ENCODE measurements around the gene UBXN6.

UBXN6 gene

DNA sequence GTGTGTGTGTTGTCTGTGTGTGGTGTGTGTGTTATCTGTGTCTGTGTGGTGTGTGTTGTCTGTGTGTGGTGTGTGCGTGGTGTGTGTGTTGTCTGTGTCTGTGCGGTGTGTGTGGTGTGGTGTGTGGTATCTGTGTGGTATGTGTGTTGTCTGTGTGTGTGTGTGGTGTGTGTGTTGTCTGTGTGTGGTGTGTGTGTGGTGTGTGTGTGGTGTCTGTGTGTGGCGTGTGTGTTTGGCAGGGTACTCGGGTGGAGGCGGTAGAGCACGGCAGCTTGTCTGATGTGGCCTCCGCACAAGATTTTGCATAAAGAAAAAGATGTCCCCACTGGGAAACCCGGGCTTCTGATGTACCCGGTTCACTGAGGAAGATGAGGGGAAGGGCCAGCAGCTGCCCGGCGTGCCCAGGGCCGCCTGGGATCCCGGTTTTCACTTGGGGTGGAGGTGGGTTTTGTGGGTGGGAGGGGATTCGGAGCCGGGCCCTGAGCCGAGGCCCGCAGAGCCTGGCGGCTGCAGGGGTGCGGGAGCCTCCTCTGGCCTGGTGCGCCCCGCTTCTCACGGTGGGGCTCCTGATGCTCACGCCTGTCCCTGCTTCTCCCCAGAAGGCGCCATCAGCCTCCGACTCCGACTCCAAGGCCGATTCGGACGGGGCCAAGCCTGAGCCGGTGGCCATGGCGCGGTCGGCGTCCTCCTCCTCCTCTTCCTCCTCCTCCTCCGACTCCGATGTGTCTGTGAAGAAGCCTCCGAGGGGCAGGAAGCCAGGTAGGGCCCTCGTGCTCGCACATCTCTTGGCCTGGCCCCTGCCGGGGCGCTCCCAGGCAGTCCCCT, 35.7 kb upstream of the UBXN6 start:
- DNase-seq, result no peak

DNA sequence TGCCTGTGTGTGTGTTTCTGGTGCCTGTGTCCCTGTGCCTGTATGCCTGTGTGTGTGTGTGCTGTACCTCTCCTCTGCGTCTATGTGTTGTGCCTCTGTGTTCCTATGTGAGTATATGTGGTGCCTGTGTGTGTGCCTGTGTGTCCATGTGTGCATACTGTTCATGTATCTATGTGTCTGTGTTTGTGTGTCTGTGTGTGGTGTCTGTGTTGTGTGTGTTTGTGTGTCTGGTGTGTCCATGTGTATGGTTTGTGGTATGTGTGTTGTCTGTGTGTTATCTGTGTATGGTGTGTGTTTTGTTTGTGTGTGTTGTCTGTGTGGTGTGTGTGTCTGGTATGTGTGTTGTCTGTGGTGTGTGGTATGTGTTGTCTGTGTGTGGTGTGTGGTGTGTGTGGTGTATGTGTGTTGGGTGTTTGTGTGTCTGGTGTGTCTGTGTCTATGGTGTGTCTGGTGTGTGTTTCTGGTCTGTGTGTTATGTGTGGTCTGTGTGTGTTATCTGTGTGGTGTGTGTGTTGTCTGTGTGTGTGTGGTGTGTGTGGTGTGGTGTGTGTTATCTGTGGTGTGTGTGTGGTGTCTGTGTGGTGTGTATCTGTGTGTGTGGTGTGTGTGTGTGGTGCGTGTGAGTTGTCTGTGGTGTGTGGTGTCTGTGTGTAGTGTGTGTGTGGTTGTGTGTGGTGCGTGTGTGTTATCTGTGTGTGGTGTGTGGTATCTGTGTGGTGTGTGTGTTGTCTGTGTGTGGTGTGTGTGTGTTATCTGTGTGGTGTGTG, 34.9 kb upstream of the UBXN6 start:
- no peak for DNase-seq

GRCh38 chr19:4491446-4491845, 33.9 kb upstream of the UBXN6 start:
- no peak for DNase-seq

GRCh38 chr19:4488496-4488895, 30.9 kb upstream of the UBXN6 start:
- DNase-seq, result no peak

DNA sequence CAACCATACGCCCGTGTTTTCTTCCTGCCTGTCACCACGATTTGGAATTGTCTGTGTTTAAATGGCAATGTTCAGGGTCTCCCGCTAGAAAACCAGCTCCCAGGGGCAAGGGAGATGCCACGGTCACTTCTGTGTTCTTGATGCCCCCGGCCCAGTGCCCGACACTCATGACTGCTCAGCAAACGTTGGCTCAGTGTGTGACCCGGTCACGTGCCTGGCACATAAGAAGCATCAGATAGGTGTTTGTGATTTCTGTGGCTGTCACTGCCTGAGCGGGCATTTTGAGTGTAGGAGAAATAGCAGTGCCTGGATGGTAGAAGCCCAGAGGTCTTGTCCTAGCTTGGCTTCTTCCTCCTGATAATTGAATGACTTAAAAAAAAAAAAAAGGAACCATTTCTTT, 30.0 kb upstream of the UBXN6 start:
- DNase-seq, result no peak

DNA sequence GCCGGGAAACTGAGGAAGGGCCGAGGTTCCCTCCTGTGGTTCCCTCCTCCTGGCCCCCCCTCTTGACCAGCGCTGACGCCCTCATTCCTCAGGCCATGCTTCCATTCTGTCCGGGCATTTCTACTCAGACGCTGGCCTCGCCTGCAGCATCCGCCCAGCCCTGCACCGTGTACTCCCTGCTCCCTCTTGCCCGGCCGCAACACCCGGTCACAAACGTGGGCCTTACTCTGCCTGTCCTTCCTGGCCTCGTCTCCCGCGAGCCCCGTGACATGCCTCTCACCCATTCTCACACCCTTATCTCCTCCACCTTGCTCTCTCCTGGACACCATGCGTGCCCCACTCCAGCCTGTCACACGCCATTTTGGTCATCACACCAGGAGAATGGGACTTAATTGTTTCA, 25.8 kb upstream of the UBXN6 start:
- DNase-seq, result no peak

- no peak for DNase-seq
These were observed 25.2 kb upstream of the UBXN6 start for GRCh38 chr19:4482721-4483364.

DNA sequence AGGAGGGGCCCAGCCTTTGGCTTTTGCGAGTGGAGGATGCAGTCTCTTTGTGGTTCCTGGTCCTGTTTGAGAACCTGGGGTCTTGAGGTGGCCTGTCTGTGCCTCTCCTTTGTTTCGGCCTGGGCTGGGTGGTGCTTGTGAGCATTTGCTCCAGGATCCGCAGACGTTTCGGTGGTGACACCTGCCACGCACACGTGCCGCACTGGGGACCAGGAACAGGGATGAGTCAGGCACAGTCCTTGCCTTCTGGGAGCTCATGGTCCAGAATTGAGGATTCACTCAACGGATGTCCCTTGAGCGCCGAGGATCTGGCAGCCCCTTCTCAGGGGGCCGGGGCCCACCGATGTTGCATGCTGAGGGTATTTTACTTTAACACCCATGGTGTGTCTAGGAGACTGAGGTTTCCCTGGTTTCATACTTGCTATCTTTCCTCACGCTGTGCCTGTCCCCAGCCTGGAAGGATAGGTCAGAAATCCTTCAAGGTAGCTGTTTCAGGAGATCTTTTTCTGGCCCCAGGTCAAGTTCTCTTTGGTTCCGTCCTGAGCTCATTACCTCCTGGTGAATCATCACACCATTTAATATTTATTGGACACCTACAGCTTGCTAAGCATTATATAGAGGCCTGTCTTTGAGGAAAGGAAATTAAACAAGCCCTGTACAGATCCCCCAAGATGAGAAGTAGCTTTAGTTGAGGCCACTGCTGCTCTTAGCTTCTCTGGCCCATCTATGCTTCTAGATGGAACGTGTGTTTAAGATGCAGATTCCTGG, 19.6 kb upstream of the UBXN6 start:
- DNase-seq, result no peak

DNA sequence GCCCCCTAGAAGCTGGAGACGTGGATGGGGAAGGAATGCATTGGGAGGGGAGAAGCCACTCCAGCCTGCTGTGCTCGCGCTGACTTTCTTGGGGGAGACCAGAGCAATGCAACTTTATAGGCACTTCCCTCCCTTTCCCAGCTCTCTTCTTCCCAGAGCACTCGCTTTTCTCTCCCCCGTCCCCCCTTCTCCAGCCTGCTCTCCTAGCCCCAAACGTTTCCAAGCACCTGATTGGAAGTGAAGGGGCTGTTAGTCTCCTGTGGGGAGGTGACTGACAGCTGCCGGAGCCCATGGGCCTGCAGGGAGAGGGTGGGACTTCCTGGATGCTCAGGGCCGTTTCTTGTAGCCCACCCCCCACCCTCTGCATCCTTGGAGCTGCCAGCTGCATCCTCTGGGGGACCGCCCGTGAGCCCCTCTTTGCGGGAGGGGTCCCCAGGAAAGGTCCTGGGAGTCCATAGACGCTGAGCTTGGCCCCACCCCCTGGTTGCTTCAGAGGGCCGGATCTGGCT, 17.0 kb upstream of the UBXN6 start:
- DNase-seq, result peak; percentile 91

DNA sequence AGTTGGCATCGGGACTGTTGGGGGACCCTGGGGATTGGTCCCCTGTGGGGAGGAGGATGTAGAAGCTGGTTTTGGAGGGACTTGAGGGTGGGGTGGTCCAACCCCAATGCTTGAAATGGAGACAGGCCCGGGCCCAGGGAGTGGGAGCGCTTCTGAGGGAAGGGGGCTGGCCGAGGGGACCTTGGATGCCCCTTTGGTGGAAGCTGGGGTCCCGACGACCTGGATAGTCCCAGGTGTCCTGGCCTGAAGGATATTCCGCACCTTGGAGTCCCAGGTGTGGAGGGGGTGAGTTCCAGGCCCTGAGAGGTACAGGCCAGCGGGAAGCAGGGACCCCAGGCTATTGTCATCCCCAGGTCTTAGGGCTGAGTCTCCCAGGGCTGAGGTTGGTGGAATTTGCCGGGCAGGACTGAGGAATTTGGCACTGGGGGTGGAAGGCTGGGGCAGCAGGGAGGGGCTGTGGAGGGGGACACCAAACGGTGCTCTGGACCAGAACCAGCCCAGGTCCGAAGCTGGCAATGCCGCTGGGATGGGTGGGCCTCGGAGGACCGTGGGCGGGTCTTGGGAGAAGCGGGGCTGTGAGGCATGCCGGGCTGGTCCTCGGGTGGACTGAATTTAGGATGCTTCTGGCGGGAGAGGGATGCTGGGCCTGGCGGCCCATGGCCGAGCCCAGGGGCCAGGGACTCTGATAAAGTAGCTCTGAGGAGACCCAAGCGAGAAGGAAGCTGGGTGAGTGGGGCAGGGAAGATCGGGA, 16.3 kb upstream of the UBXN6 start:
- DNase-seq, result no peak

GRCh38 chr19:4473011-4473762, 15.6 kb upstream of the UBXN6 start:
- DNase-seq, result no peak

- no peak for DNase-seq
These were observed 14.8 kb upstream of the UBXN6 start, which contains the start of gene HDGFL2 for GRCh38 chr19:4472174-4472974. HDGFL2 (plus strand) TSS chr19:4472297; CDS start chr19:4472351, 54 bp downstream.

GRCh38 chr19:4471403-4472173, 14.0 kb upstream of the UBXN6 start:
- DNase-seq, result peak; percentile 100

DNA sequence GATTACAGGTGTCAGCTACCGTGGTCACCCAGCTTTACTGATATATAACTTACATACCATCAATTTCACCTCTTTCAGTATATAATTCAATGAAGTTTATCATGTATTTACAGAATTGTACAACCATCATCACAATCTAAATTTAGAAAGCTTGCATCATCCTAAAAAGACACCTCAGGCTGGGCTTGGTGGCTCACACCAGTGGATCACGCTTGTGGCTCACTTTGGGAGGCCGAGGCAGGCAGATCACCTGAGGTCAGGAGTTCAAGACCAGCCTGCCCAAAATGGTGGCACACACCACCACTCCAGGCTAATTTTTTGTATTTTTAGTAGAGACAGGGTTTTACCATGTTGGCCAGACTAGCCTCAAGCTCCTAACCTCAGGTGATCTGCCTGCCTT, 10.2 kb upstream of the UBXN6 start:
- no peak for DNase-seq

- DNase-seq, result no peak
These were observed 7.4 kb upstream of the UBXN6 start for GRCh38 chr19:4464815-4465581.

- DNase-seq, result peak; percentile 85
These were observed 546 bp downstream of the UBXN6 start for GRCh38 chr19:4456843-4457653.

GRCh38 chr19:4456476-4456842, 1.1 kb downstream of the UBXN6 start:
- DNase-seq, result peak; percentile 98

Measured in NCI-H82 (cell line).